NCI-H524 (cell line): ENCODE measurements around the gene PIH1D1.

Source experiments
- DNase-seq, 2 experiments: peaks; one replicate each; lab custom pipeline; 2025; lab: John Stamatoyannopoulos, UW

Gene PIH1D1

GRCh38 chr19:49451430-49452181, at the start of gene PIH1D1:
Gene PIH1D1, minus strand, starts transcription at chr19:49451814. Its CDS starts 240 bp downstream, at chr19:49451574.
- DNase-seq: peak; percentile 100

GRCh38 chr19:49499030-49499670, 47.5 kb upstream of the PIH1D1 start:
- DNase-seq: no peak

DNA sequence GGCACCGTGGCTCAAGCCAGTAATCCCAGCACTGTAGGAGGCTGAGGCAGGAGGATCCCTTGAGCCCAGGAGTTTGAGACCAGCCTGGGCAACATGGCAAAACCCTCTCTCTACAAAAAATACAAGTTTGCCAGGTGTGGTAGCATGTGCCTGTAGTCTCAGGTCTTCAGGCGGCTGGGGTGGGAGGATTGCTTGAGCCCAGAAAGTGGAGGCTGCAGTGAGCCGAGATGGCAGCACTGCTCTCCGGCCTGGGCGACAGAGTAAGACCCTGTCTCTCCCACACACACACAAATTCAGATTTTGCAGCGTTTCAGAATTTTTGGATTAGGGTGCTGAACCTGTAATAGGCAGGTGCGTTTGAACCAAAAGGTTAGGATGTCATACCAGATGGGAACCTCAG, 46.9 kb upstream of the PIH1D1 start:
- DNase-seq: no peak

GRCh38 chr19:49497789-49498103, 46.1 kb upstream of the PIH1D1 start:
- no peak for DNase-seq

- DNase-seq: peak in 1 of 2 experiments; percentile 35
Measured at GRCh38 chr19:49497047-49497788, 45.6 kb upstream of the PIH1D1 start.

DNA sequence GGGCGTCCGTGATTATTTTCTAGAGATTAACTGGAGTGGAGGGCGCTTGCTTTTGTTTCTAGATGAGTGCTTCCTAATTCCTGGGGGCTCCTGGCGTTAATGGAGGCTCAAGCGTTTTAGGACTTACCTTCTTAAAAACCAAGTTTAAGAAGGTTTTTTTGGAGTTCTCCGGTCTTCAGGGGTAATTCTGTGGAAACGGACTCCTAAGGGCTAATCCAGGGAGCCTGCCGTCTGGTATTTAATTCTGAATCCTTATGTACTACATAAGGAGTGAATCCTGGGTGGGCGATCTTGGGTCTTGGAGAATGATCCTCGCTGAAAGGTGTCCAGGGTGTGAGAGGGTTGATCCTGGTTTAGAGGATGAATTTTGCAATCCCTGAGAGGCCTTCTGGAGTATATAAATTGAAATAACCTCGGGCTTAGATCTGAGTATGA, 45.0 kb upstream of the PIH1D1 start:
- DNase-seq: no peak

DNA sequence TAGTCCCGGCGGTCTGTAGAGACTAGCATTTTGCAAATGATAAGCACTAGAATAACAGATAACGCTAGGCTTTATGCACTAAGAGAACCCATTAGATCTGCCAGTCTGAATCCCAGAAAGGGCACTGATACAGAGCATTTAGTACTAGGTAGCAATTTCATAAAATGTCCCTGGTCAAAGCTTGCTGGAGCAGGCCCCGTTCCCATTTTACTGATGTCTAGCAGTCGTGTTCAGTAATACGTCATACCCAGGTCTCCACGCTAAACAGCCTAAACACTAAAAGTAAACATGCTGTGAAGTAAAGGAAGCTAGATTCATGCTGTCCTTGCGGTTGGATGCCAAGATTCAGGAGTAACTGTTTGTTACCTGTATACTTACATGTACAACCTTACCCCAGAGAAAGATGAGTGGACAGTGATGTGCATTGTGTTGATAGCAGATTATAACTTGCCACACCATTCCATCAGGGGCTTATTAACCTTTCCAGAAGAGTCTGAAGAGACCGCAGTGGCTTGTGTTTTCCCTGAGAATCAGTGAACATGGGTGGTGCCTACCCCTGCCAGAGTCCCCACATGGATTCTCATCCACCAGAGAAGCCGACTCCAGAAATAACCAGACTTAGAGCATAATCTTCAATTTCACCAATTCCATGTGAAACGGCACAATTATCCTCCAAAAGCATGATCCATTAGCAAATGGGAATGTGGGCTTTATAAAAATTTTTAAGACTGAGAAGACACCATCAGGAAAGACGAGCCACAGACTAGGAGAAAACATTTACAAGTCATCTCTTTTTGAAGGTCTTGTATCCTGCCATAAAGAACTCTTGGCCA, 41.2 kb upstream of the PIH1D1 start:
- DNase-seq: peak in 1 of 2 experiments; percentile 56

- no peak for DNase-seq
Measured at GRCh38 chr19:49491804-49492572, 40.4 kb upstream of the PIH1D1 start.

- no peak for DNase-seq
Measured at GRCh38 chr19:49491030-49491803, 39.6 kb upstream of the PIH1D1 start.

DNA sequence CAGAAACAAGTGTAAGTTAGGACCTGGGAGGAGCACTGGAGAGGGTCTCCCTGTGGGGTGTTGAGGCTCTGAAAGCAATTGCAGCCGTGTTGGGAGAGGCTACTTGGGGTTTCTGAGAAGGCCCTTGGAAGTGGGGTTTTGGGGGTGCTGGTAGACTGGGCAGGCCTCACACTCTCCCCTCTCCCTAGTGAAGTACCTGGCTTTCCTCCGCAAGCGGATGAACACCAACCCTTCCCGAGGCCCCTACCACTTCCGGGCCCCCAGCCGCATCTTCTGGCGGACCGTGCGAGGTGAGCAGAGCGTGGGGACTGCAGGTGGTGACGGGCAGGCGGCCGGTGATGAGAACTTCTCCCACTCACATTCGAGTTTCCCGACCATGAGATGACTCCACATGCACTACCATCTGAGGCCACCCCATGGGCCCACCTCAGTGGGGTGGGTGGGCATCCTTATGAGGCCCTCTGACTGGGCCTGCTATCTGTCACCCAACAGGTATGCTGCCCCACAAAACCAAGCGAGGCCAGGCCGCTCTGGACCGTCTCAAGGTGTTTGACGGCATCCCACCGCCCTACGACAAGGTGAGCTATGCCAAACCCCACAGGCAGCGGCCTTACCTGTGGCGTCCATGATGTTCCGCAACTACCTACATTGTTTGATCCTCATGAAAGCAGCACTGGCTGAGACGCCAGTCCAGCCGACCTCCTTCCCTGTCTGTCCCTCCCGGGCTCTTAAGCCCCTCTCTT, 38.8 kb upstream of the PIH1D1 start:
- DNase-seq: no peak

DNA sequence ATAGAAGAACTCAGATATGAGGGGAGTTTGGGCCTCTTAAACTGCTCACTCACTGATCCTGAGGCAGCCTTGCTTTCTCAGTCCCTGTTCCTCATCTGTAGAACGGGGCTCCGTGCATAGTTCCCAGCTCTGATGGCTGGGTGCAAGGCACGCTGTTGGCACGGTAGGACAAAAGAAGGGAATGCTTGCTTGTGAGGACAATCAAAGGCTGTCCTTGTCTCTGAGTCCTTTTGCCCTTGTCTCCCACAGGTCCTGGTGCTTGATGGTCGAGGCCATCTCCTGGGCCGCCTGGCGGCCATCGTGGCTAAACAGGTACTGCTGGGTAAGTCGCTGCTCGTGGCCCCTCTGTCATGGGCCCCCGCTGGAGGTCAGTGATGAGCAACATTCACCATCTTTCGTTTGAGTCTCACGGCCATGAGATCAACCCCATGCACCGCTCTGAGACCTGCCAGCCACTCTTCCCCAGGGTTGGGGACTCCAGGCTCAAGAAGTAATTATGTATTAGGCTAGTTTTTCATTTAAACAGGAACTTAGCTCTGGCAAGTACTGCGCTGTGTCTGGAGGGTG, 38.1 kb upstream of the PIH1D1 start:
- no peak for DNase-seq

DNA sequence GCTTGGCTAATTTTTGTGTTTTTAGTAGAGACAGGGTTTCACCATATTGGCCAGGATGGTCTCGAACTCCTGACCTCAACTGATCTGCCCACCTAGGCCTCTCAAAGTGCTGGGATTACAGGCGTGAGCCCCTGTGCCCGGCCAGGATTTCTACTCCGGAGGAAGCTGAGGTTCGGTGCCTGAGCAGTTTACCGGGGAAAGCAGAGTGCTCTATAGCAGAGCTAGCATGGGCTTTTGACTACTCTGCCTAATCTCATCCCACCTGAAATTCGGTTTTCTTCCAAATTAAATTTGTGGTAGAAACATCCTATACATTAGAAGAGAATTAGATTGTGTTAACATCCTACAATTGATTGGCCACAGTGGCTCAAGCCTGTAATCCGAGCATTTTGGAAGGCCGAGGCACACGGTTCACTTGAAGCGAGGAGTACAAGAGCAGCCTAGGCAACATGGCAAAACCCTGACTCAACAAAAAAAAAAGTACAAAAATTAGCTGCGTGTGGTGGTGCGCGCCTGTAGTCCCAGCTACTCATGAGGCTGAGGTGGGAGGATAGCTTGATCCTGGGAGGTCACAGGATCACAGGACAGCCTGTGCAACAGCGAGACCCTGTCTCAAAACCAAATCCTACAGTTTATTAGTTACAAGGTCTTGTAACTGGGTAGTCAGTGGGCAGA, 37.4 kb upstream of the PIH1D1 start:
- no peak for DNase-seq

- no peak for DNase-seq
Measured at GRCh38 chr19:49488046-49488862, 36.6 kb upstream of the PIH1D1 start.

DNA sequence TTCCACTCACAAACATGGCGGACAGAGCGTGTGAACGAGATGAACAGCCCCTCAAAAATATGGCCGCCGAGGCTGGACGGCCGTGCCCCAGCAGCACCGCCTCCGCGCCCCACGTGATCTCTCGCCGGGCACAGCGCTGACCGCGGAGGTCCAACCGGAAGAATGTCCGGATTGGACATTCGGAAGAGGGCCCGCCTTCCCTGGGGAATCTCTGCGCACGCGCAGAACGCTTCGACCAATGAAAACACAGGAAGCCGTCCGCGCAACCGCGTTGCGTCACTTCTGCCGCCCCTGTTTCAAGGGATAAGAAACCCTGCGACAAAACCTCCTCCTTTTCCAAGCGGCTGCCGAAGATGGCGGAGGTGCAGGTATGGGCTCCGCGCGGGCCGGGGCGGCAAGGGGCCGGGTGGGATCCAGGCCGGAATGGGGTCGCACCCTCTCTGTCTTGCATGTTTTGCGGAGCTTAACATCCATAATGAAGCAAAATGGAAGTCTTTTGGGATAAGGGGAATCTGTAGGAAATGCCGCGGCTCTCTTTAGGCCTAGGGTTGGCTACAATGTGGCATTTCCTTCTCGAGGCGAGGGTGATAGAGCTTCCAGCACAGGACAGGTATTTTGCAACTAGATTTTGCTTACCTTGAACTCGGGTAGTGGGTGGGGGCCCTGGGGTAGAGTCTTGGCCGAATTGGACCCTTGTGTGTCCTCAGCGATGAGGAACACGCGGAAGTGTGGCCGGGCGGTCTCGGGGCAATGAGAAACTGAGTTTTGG, 35.8 kb upstream of the PIH1D1 start, which contains the start of gene RPL13A:
Gene RPL13A, plus strand, starts transcription at position 332 of the 769 bp plus-strand sequence. Its CDS starts 22 bp downstream, at position 354.
- DNase-seq: peak; percentile 99 to 100

- no peak for DNase-seq
Measured at GRCh38 chr19:49486710-49487276, 35.2 kb upstream of the PIH1D1 start.

DNA sequence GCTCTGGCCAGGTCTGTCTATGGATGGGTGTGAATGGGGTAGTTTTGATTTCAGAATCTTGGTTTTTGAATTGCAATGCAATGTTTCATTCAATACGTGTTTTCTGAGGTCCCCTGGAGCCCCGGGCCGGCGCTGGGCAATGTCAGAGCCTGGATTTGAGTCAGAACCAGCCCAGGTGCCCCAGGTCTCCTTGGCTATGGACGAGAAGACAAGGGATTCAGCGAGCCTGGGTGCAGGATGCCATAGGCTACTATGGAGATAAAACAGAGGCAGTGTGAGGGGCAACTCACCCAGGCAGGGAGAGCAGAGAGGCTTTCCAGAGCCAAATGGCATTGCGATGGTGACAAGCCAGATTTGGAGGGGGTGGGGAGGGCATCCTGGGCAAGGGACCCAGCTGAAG, 34.6 kb upstream of the PIH1D1 start:
- no peak for DNase-seq
